PC-9 (cell line): ENCODE results near the gene USP12. TPM values are rescaled to one million over a fixed set of nuclear protein-coding genes. Genes with fewer than 3 reads are reported as not detected.

ENCODE experiments used
- BruUV-seq: library from RNA; stranded (reverse); fragments of 400-500 nt; replicated peaks from 2 replicates; lab custom pipeline; 2021; lab: Mats Ljungman, UMichigan
- CTCF ChIA-PET: fragments of 300-600 bp; sonication (Branson Sonifier 250); formaldehyde crosslinking; loops from one replicate; lab custom pipeline; 2022; ENCODE audit warnings: antibody characterized with exemption; lab: Charles Lee
- POLR2A ChIA-PET: fragments of 300-600 bp; sonication (Branson Sonifier 250); formaldehyde crosslinking; loops from one replicate; lab custom pipeline; 2022; ENCODE audit warnings: antibody characterized with exemption; ENCODE audit not compliant: unreplicated experiment; lab: Charles Lee
- DNase-seq, 2 experiments: peaks; one replicate each; pipeline versions ENCODE4 v3.0.0 to v3.0.0-alpha.2; 2015 to 2022; ENCODE audit warnings: mixed read lengths in 1 of 2
- H2AFZ ChIP-seq: fragments of 200-600 bp; sonication (generic); 2 replicates; pipeline ENCODE4 v1.8.1; 2017; ENCODE audit warnings: antibody characterized with exemption
- H3F3A ChIP-seq: fragments of 200-600 bp; sonication (generic); 2 replicates; pipeline ENCODE4 v1.8.1; 2017; ENCODE audit warnings: antibody characterized with exemption, mild to moderate bottlenecking, low read depth; ENCODE audit not compliant: insufficient read depth
- H3K27ac ChIP-seq: fragments of 200-600 bp; sonication (generic); 2 replicates; pipeline ENCODE4 v1.6.1; 2016; ENCODE audit warnings: mixed run types
- H3K27me3 ChIP-seq: fragments of 200-600 bp; sonication (generic); 2 replicates; pipeline ENCODE4 v1.6.1; 2016; ENCODE audit warnings: low read depth, mixed run types; ENCODE audit not compliant: insufficient read depth
- H3K36me3 ChIP-seq: fragments of 200-600 bp; sonication (generic); 2 replicates; pipeline ENCODE4 v1.6.1; 2016; ENCODE audit warnings: low read depth, mixed run types
- H3K4me1 ChIP-seq: fragments of 200-600 bp; sonication (generic); replicated peaks from 2 replicates; pipeline ENCODE4 v1.6.1; 2016; ENCODE audit warnings: mixed run types; ENCODE audit not compliant: insufficient read depth
- H3K4me2 ChIP-seq: fragments of 200-600 bp; sonication (generic); 2 replicates; pipeline ENCODE4 v1.6.1; 2017; ENCODE audit warnings: mixed run types
- H3K4me3 ChIP-seq: fragments of 200-600 bp; sonication (generic); 2 replicates; pipeline ENCODE4 v1.6.1; 2016; ENCODE audit warnings: mixed run types
- H3K79me2 ChIP-seq: fragments of 200-600 bp; sonication (generic); 2 replicates; pipeline ENCODE4 v1.6.1; 2017; ENCODE audit warnings: low read depth, mixed run types
- H3K9me2 ChIP-seq: fragments of 200-600 bp; sonication (generic); 2 replicates; pipeline ENCODE4 v1.8.1; 2017; ENCODE audit warnings: mild to moderate bottlenecking; ENCODE audit not compliant: insufficient read depth
- H3K9me3 ChIP-seq: fragments of 200-600 bp; sonication (generic); 2 replicates; pipeline ENCODE4 v1.8.1; 2016; ENCODE audit warnings: low read depth; ENCODE audit not compliant: insufficient read depth
- H4K20me1 ChIP-seq: fragments of 200-600 bp; sonication (generic); 2 replicates; pipeline ENCODE4 v1.8.1; 2017; ENCODE audit not compliant: insufficient read depth
- EZH2 ChIP-seq: fragments of 200-600 bp; sonication (generic); IDR thresholded peaks from 2 replicates; pipeline ENCODE4 v1.8.0; 2017; ENCODE audit warnings: antibody characterized with exemption, low read depth
- intact Hi-C: fragments of 100-400 bp; cut with micrococcal nuclease; formaldehyde crosslinking; loops from one replicate; pipeline ENCODE4 v1.10.0; 2022; ENCODE audit not compliant: unreplicated experiment
- total RNA-seq: library from RNA; stranded (reverse); gene quantifications from 2 replicates; pipeline ENCODE4 v1.2.3, GENCODE V29; 2021
- TF ChIP-seq, protein P1 (sequence below): fragments of 200-600 bp; sonication (generic); conservative IDR thresholded peaks from 2 replicates; pipeline ENCODE4 v1.6.1; 2017; ENCODE audit warnings: mixed run types, antibody characterized with exemption, mild to moderate bottlenecking, moderate library complexity

The USP12 gene
- total RNA-seq, 1 experiment from 2014 or later = 20.8 TPM

GRCh38 chr13:27065582-27065981 lies 106.0 kb downstream of the USP12 start:
- H3K79me2 ChIP-seq = no peaks in the 10 kb centered on the region
- H3K27ac ChIP-seq = no peak overlapping the region
- no peak overlapping the region for H2AFZ ChIP-seq
- no peaks in the 10 kb centered on the region; the same call in 1 of the 2 replicates for H4K20me1 ChIP-seq
- H3K4me2 ChIP-seq = no peak overlapping the region
- H3K27me3 ChIP-seq = no peaks in the 10 kb centered on the region
- no peaks in the 10 kb centered on the region for H3K9me3 ChIP-seq
- H3K4me3 ChIP-seq = no peak overlapping the region
- no peaks in the 10 kb centered on the region for H3K4me1 ChIP-seq
- peaks cover 6% of the 10 kb centered on the region for H3F3A ChIP-seq
- POLR2A ChIA-PET = no interaction called here
- TF ChIP-seq, protein P1, sequence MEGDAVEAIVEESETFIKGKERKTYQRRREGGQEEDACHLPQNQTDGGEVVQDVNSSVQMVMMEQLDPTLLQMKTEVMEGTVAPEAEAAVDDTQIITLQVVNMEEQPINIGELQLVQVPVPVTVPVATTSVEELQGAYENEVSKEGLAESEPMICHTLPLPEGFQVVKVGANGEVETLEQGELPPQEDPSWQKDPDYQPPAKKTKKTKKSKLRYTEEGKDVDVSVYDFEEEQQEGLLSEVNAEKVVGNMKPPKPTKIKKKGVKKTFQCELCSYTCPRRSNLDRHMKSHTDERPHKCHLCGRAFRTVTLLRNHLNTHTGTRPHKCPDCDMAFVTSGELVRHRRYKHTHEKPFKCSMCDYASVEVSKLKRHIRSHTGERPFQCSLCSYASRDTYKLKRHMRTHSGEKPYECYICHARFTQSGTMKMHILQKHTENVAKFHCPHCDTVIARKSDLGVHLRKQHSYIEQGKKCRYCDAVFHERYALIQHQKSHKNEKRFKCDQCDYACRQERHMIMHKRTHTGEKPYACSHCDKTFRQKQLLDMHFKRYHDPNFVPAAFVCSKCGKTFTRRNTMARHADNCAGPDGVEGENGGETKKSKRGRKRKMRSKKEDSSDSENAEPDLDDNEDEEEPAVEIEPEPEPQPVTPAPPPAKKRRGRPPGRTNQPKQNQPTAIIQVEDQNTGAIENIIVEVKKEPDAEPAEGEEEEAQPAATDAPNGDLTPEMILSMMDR = no peak
- no peak for TF ChIP-seq EZH2
- intact Hi-C loops = no loop called here
- no TSS peak for BruUV-seq
- CTCF ChIA-PET = no interaction called here
- no peak for DNase-seq
- H3K36me3 ChIP-seq = 0 out of 2 replicates have a peak, but pooled peaks cover 4% of the 10 kb centered on the region
- H3K9me2 ChIP-seq = no peaks in the 10 kb centered on the region

DNA sequence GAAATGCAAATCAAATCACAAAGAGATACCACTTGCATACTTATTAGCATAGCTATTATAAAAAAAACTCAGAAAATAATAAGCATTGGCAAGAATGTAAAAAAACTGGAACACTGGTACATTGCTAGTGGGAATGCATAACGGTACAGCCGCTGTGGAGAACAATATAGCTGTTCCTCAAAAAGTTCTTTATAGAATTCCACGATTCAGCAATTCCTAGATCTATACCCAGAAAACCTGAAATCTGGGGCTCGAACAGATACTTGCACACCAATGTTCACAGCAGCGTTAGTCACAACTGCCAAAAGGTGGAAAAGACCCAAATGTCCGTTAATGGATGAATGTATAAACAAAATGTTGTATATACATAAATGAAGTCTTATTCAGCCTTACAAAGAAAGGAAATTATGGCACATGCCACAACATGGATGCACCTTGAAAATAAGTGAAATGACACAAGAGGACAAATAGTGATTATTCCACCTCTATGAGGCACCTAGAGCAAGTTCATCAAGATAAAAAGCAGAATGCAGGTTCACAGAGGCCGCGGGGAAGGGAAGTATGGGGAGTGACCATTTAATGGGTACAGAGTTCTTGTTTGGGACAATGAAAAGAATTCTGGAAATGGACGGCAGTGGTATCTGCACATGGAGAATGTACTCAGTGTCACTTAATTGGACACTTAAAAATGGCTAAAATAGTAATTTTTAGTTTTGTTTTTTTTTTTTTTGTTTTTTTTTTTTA lies 107.2 kb downstream of the USP12 start:
- Histone ChIP-seq H3F3A (peaks cover 6% of the 10 kb centered on the region), H3K4me1 (no peaks in the 10 kb centered on the region), H2AFZ (no peak overlapping the region), H3K27me3 (no peaks in the 10 kb centered on the region), H3K4me2 (no peak overlapping the region), H3K36me3 (0 out of 2 replicates have a peak, but pooled peaks cover 4% of the 10 kb centered on the region), H3K9me2 (no peaks in the 10 kb centered on the region), H4K20me1 (no peaks in the 10 kb centered on the region; the same call in 1 of the 2 replicates), H3K27ac (no peak overlapping the region), H3K79me2 (no peaks in the 10 kb centered on the region), H3K4me3 (no peak overlapping the region), H3K9me3 (no peaks in the 10 kb centered on the region)
- intact Hi-C loops = no loop called here
- CTCF ChIA-PET = no interaction called here
- no TSS peak for BruUV-seq
- no peak for DNase-seq
- POLR2A ChIA-PET = no interaction called here
- TF ChIP-seq, protein P1 = no peak
- TF ChIP-seq EZH2 = no peak

GRCh38 chr13:27057817-27058216 lies 113.8 kb downstream of the USP12 start:
- ChIA-PET POLR2A (no interaction called here), CTCF (no interaction called here)
- H3K27me3 ChIP-seq = no peaks in the 10 kb centered on the region
- intact Hi-C loops = no loop called here
- H3K36me3 ChIP-seq = no peaks in the 10 kb centered on the region
- H3K79me2 ChIP-seq = no peaks in the 10 kb centered on the region
- BruUV-seq = no TSS peak
- H4K20me1 ChIP-seq = no peaks in the 10 kb centered on the region
- no peak overlapping the region for H2AFZ ChIP-seq
- no peak for DNase-seq
- H3K4me2 ChIP-seq = no peak overlapping the region
- peaks cover 34% of the 10 kb centered on the region for H3F3A ChIP-seq
- H3K4me1 ChIP-seq = peaks cover 38% of the 10 kb centered on the region
- H3K9me2 ChIP-seq = no peaks in the 10 kb centered on the region
- no peak overlapping the region for H3K27ac ChIP-seq
- no peak for TF ChIP-seq EZH2
- TF ChIP-seq, protein P1 = no peak
- no peak overlapping the region for H3K4me3 ChIP-seq
- H3K9me3 ChIP-seq = no peaks in the 10 kb centered on the region
